Endodermal cell (in vitro differentiated cells): Measurements from ENCODE around the gene JPH2. TPM values are rescaled to one million over a fixed set of nuclear protein-coding genes. Genes with fewer than 3 reads are reported as not detected.

Experiments
- DNase-seq: peaks from one replicate; pipeline ENCODE4 v3.0.0-alpha.2; 2017
- H3K27ac ChIP-seq: 2 replicates; pipeline ENCODE4 v1.5.1; 2013; ENCODE audit warnings: mild to moderate bottlenecking, low read depth, low read length, moderate library complexity
- H3K27me3 ChIP-seq: 2 replicates; pipeline ENCODE4 v1.6.1; 2013; ENCODE audit warnings: mild to moderate bottlenecking, low read length, moderate library complexity; ENCODE audit not compliant: insufficient read depth, control insufficient read depth, poor library complexity, severe bottlenecking
- H3K36me3 ChIP-seq: 2 replicates; pipeline ENCODE4 v1.7.0; 2013; ENCODE audit warnings: mild to moderate bottlenecking, low read length, moderate library complexity; ENCODE audit not compliant: control insufficient read depth, insufficient read depth
- H3K4me1 ChIP-seq: one replicate; pipeline ENCODE4 v1.7.0; 2013; ENCODE audit warnings: low read length; ENCODE audit not compliant: control insufficient read depth, insufficient read depth
- H3K4me3 ChIP-seq: 2 replicates; pipeline ENCODE4 v1.5.1; 2013; ENCODE audit warnings: mild to moderate bottlenecking, low read length, moderate library complexity
- H3K9ac ChIP-seq: 2 replicates; pipeline ENCODE4 v1.6.1; 2013; ENCODE audit warnings: mild to moderate bottlenecking, low read length, moderate library complexity; ENCODE audit not compliant: poor library complexity, severe bottlenecking; ENCODE audit errors: extremely low read depth
- H3K9me3 ChIP-seq: 2 replicates; pipeline ENCODE4 v1.6.1; 2013; ENCODE audit warnings: mild to moderate bottlenecking, low read length, moderate library complexity; ENCODE audit not compliant: control insufficient read depth
- H3K27ac Mint-ChIP-seq: 2 replicates; pipeline ENCODE4 v1.8.0; 2020; ENCODE audit warnings: mixed read lengths
- H3K27me3 Mint-ChIP-seq: 2 replicates; pipeline ENCODE4 v1.8.0; 2021; ENCODE audit warnings: mild to moderate bottlenecking, mixed read lengths; ENCODE audit not compliant: insufficient read depth
- H3K36me3 Mint-ChIP-seq: 2 replicates; pipeline ENCODE4 v1.8.0; 2020; ENCODE audit warnings: low read depth, mixed read lengths
- H3K4me1 Mint-ChIP-seq: 2 replicates; pipeline ENCODE4 v1.8.0; 2020; ENCODE audit warnings: mixed read lengths
- H3K4me3 Mint-ChIP-seq: 2 replicates; pipeline ENCODE4 v1.8.0; 2020; ENCODE audit warnings: mild to moderate bottlenecking, moderate library complexity, mixed read lengths
- H3K9me3 Mint-ChIP-seq: 2 replicates; pipeline ENCODE4 v1.8.0; 2020; ENCODE audit warnings: mild to moderate bottlenecking, mixed read lengths
- WGBS, 2 experiments: methylation state at CpG; one replicate each; pipeline versions ENCODE4 v1.1.5 to v1.1.7; 2013; ENCODE audit warnings: missing lambda C conversion rate in 2 of 2, mixed read lengths in 1 of 2; ENCODE audit not compliant: insufficient coverage in 1 of 2, insufficient read length in 1 of 2; 5-methylcytosine and 5-hydroxymethylcytosine counted together
- total RNA-seq, 2 donors: library from RNA; stranded (reverse); fragmentation: NEBNext Ultra II Directional in 1 of 2; extraction: Animal tissue kit (Norgen Biotek cat#: 25700) in 1 of 2; gene quantifications; 2 replicates in 1 of 2; 3 replicates in 1 of 2; pipeline ENCODE4 v1.2.1, GENCODE V29; 2021
- TF ChIP-seq, protein P1 (sequence below): fragments of 200-600 bp; sonication (generic); conservative IDR thresholded peaks from 2 replicates; pipeline ENCODE4 v1.5.0; 2021; ENCODE audit warnings: antibody characterized with exemption, mild to moderate bottlenecking

JPH2 gene
- total RNA-seq, 2 donors from 2014 or later, result 0.86 to 1.0 TPM

DNA sequence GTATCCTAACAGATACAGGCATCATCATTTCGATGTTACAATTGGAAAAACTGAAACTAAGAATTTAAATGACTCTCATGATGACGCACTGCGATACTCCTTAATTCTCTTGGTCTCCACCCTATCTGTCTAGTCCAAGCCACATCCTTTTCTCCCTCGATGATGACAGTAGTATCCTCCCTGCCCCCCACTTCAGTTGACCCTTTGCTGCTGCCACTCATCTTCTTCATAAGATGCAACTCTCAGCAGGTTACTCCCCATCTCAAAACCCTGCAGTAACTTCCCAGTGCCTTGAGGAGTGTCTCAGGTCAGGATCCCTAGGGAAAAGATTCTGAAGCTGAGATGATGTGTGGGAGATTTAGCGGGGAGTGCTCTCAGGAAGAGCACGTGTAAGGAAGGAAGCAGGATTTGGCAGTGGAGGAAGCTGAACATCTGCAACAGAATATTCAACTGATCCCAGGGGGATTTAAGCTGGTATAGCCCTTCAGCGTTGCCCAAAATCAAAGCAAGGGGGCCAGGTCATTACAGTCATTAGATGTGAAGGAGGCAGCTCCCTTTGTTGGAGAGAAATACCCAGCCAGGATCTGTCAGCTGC, 16.1 kb downstream of the JPH2 start:
- Histone ChIP-seq H3K27me3 (no peaks in the 10 kb centered on the region), H3K4me3 (no peak overlapping the region), H3K27ac (no peak overlapping the region), H3K36me3 (no peaks in the 10 kb centered on the region), H3K9me3 (no peaks in the 10 kb centered on the region), H3K9ac (no peak overlapping the region), H3K4me1 (no peaks in the 10 kb centered on the region)
- Mint-ChIP-seq H3K4me3 (no peak overlapping the region), H3K4me1 (no peaks in the 10 kb centered on the region), H3K27me3 (peaks cover 4% of the 10 kb centered on the region), H3K9me3 (peaks cover 2% of the 10 kb centered on the region), H3K27ac (no peak overlapping the region), H3K36me3 (no peaks in the 10 kb centered on the region)
- 86 to 93% methylated on average over 5 to 7 of the region's 7 CpGs for WGBS, 2 experiments
- DNase-seq, result no peak
- TF ChIP-seq, protein P1, sequence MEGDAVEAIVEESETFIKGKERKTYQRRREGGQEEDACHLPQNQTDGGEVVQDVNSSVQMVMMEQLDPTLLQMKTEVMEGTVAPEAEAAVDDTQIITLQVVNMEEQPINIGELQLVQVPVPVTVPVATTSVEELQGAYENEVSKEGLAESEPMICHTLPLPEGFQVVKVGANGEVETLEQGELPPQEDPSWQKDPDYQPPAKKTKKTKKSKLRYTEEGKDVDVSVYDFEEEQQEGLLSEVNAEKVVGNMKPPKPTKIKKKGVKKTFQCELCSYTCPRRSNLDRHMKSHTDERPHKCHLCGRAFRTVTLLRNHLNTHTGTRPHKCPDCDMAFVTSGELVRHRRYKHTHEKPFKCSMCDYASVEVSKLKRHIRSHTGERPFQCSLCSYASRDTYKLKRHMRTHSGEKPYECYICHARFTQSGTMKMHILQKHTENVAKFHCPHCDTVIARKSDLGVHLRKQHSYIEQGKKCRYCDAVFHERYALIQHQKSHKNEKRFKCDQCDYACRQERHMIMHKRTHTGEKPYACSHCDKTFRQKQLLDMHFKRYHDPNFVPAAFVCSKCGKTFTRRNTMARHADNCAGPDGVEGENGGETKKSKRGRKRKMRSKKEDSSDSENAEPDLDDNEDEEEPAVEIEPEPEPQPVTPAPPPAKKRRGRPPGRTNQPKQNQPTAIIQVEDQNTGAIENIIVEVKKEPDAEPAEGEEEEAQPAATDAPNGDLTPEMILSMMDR, result no peak

DNA sequence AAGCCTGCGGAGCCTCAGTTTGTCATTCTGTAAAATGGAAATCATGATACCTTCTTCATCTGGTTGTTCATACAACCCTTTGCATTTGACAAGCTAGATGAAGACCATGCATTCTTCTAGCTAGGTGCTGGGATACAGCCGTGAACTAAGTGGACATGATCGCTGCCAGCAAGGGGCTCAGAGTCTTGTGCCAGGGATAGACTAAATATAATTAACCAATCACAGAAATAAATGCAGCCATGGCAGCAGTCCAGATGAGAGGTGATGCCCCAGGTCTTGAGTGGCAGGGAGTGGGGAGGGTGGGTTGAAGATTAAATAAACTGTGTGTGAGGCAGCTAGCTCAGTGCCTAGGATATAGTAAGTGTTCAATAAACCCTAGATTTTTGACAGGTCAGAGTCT, 19.3 kb downstream of the JPH2 start:
- no peak for DNase-seq
- Mint-ChIP-seq H3K27ac (no peak overlapping the region), H3K36me3 (no peaks in the 10 kb centered on the region), H3K27me3 (peaks cover 9% of the 10 kb centered on the region), H3K4me3 (no peak overlapping the region), H3K9me3 (peaks cover 2% of the 10 kb centered on the region), H3K4me1 (no peaks in the 10 kb centered on the region)
- Histone ChIP-seq H3K9ac (no peak overlapping the region), H3K4me1 (no peaks in the 10 kb centered on the region), H3K9me3 (no peaks in the 10 kb centered on the region), H3K36me3 (no peaks in the 10 kb centered on the region), H3K27me3 (no peaks in the 10 kb centered on the region), H3K4me3 (no peak overlapping the region), H3K27ac (no peak overlapping the region)
- TF ChIP-seq, protein P1, result no peak
- WGBS, 2 experiments, result 92 to 100% methylated on average over 2 to 3 of the region's 3 CpGs

DNA sequence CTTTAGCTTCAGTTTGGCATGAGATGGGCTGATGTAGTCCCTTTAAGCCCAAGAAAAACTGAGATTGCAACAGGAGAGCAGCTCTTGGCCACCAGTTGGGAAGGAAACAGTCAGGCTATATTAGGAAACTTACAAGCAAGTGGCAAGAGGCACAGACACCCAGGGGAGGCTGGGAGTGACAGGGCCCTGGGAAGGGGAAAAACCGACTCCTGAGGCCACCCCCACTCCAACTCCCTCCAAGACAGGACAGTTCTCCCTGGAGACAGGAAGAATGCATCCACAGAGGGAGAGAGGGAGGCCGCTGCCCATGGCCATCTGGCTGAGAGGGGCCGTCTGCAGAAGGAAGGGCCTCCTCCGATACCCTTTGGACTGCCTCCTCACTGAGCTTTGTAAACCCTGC, 20.5 kb downstream of the JPH2 start:
- Mint-ChIP-seq H3K27ac (no peak overlapping the region), H3K4me1 (no peaks in the 10 kb centered on the region), H3K4me3 (no peak overlapping the region), H3K9me3 (peaks cover 2% of the 10 kb centered on the region), H3K27me3 (peaks cover 9% of the 10 kb centered on the region), H3K36me3 (no peaks in the 10 kb centered on the region)
- Histone ChIP-seq H3K9ac (no peak overlapping the region), H3K27me3 (no peaks in the 10 kb centered on the region), H3K36me3 (no peaks in the 10 kb centered on the region), H3K27ac (peak overlapping the region; percentile 13), H3K4me3 (no peak overlapping the region), H3K4me1 (no peaks in the 10 kb centered on the region), H3K9me3 (no peaks in the 10 kb centered on the region)
- no peak for DNase-seq
- TF ChIP-seq, protein P1, result no peak
- 33 to 74% methylated on average over 1 to 4 of the region's 4 CpGs for WGBS, 2 experiments
